Stomach (tissue), 9 donors: ENCODE measurements around the gene SPC24. TPM values are rescaled to one million over a fixed set of nuclear protein-coding genes. Genes with fewer than 3 reads are reported as not detected.

Experiments
- DNase-seq, 2 donors: peaks; one replicate each; pipeline versions ENCODE4 v3.0.0 to v3.0.0-alpha.2; 2013 to 2019
- H3K27ac ChIP-seq, 5 donors: fragments of 200-600 bp in 4 of 5; sonication (generic) in 4 of 5; one replicate each; pipeline ENCODE4 v1.5.1; 2013 to 2019; ENCODE audit warnings: mild to moderate bottlenecking in 1 of 5, moderate library complexity in 1 of 5
- H3K27me3 ChIP-seq, 3 donors: fragments of 200-600 bp; sonication (generic); one replicate each; pipeline ENCODE4 v1.5.1; 2017 to 2019; ENCODE audit warnings: mixed run types in 1 of 3
- H3K36me3 ChIP-seq, 4 donors: fragments of 200-600 bp; sonication (generic); 1 replicate in 3 of 4; 2 replicates in 1 of 4; pipeline ENCODE4 v1.5.1; 2016 to 2019
- H3K4me1 ChIP-seq, 4 donors: fragments of 200-600 bp; sonication (generic); one replicate each; pipeline ENCODE4 v1.5.1; 2016 to 2019
- H3K4me3 ChIP-seq, 4 donors: fragments of 200-600 bp; sonication (generic) in 3 of 4; one replicate each; pipeline ENCODE4 v1.5.1; 2016 to 2019; ENCODE audit warnings: mild to moderate bottlenecking in 1 of 4
- H3K9me3 ChIP-seq, 4 donors: fragments of 200-600 bp; sonication (generic); one replicate each; pipeline ENCODE4 v1.5.1; 2016 to 2019
- CTCF ChIP-seq, 7 experiments: fragments of 450-650 bp in 4 of 7; fragments of 200-600 bp in 3 of 7; sonication (generic) in 3 of 7; IDR thresholded peaks; one replicate each; pipeline ENCODE4 v1.5.1; 2016 to 2019; ENCODE audit warnings: antibody characterized with exemption in 7 of 7, control low read depth in 2 of 7, mild to moderate bottlenecking in 1 of 7
- EP300 ChIP-seq: sonication (generic); formaldehyde crosslinking; IDR thresholded peaks from one replicate; pipeline ENCODE4 v1.6.1; 2017; ENCODE audit warnings: antibody characterized with exemption
- POLR2A ChIP-seq, 4 donors: fragments of 450-650 bp; IDR thresholded peaks; one replicate each; pipeline ENCODE4 v1.6.1; 2016; ENCODE audit warnings: antibody characterized with exemption in 4 of 4, control low read depth in 2 of 4, mild to moderate bottlenecking in 1 of 4, moderate library complexity in 1 of 4
- POLR2AphosphoS5 ChIP-seq, 3 donors: sonication (generic); formaldehyde crosslinking; IDR thresholded peaks; one replicate each; pipeline ENCODE4 v1.6.1; 2016; ENCODE audit warnings: antibody characterized with exemption in 3 of 3
- WGBS, 5 donors: extraction: QIAGEN DNeasy Blood & Tissue Kit in 3 of 5; methylation state at CpG; one replicate each; pipeline versions ENCODE4 v1.1.5 to v1.1.7; 2013 to 2018; 5-methylcytosine and 5-hydroxymethylcytosine counted together
- intact Hi-C: fragments of 100-400 bp; cut with DNase I; formaldehyde crosslinking; loops from one replicate; pipeline ENCODE4 v1.15.1; 2023; ENCODE audit warnings: low total_unique reads
- polyA plus RNA-seq, 3 donors: library from polyadenylated mRNA; stranded (reverse); fragments of 200-250 nt; gene quantifications; one replicate each; pipeline ENCODE4 v1.2.3, GENCODE V29; 2013
- total RNA-seq, 5 donors: library from RNA; depleted of rRNA; stranded (reverse); fragments of >200 nt; gene quantifications; one replicate each; pipeline versions ENCODE4 v1.1.0 to v1.2.3, GENCODE V29; 2014 to 2016
- donor health status: healthy with polysubstance abuse.
- donor health status: Bipolar disorder and iron deficiency.
- donor health status: healthy.

Gene SPC24
- total and polyA plus RNA-seq, 8 donors: 3.7 to 20.4 (median 9.2) TPM; not detected in 2

GRCh38 chr19:11151181-11151580, 4.4 kb downstream of the SPC24 start:
- Histone ChIP-seq H3K27ac (peak overlapping the region; percentile 20 to 88 (median 82)), H3K27me3 (no peaks in the 10 kb centered on the region), H3K4me1 (peaks cover 26 to 62% (median 38%) of the 10 kb centered on the region in 4 donors), H3K9me3 (no peaks in the 10 kb centered on the region), H3K4me3 (no peak overlapping the region), H3K36me3 (no peaks in the 10 kb centered on the region)
- peak in 1 of 2 donors; percentile 79 for DNase-seq
- intact Hi-C loops: no loop called here
- TF ChIP-seq EP300 (no peak), POLR2AphosphoS5 (IDR thresholded peaks at IDR 0.05) (no peak), POLR2A (IDR thresholded peaks at IDR 0.05) (no peak), CTCF (IDR thresholded peaks at IDR 0.05) (no peak)
- WGBS, 5 donors: 56 to 81% (median 77%) methylated on average over 7 of the region's 7 CpGs

- TF ChIP-seq CTCF (IDR thresholded peaks at IDR 0.05) (no peak), POLR2AphosphoS5 (IDR thresholded peaks at IDR 0.05) (no peak), EP300 (no peak), POLR2A (IDR thresholded peaks at IDR 0.05) (no peak)
- no peak overlapping the region for H3K4me3 ChIP-seq
- peaks cover 22 to 45% (median 29%) of the 10 kb centered on the region in 4 donors for H3K4me1 ChIP-seq
- peak overlapping the region in 2 of 5 donors; percentile 19 to 27 for H3K27ac ChIP-seq
- intact Hi-C loops: no loop called here
- no peak for DNase-seq
- no peaks in the 10 kb centered on the region for H3K36me3 ChIP-seq
- no peaks in the 10 kb centered on the region for H3K9me3 ChIP-seq
- 88 to 93% (median 92%) methylated on average over 14 of the region's 14 CpGs for WGBS, 5 donors
- no peaks in the 10 kb centered on the region for H3K27me3 ChIP-seq
These were observed 7.6 kb downstream of the SPC24 start for GRCh38 chr19:11148001-11148400.

- peaks cover 28 to 43% (median 35%) of the 10 kb centered on the region in 4 donors for H3K4me1 ChIP-seq
- intact Hi-C loops: no loop called here
- H3K27me3 ChIP-seq: no peaks in the 10 kb centered on the region
- H3K9me3 ChIP-seq: no peaks in the 10 kb centered on the region
- H3K27ac ChIP-seq: peak overlapping the region in 1 of 5 donors; percentile 93
- DNase-seq: no peak
- H3K36me3 ChIP-seq: no peaks in the 10 kb centered on the region
- WGBS, 5 donors: 95 to 100% (median 98%) methylated on average over 3 of the region's 3 CpGs
- H3K4me3 ChIP-seq: no peak overlapping the region
- TF ChIP-seq EP300 (no peak), POLR2A (IDR thresholded peaks at IDR 0.05) (no peak), POLR2AphosphoS5 (IDR thresholded peaks at IDR 0.05) (no peak), CTCF (IDR thresholded peaks at IDR 0.05) (no peak)
These were observed 10.1 kb downstream of the SPC24 start for GRCh38 chr19:11145536-11145924.

GRCh38 chr19:11142528-11143171, 12.9 kb downstream of the SPC24 start:
- intact Hi-C loops: no loop called here
- H3K4me1 ChIP-seq: peaks cover 57 to 66% (median 62%) of the 10 kb centered on the region in 4 donors
- WGBS, 5 donors: 0 to 11% (median 8%) methylated on average over 2 to 22 of the region's 22 CpGs
- H3K9me3 ChIP-seq: no peaks in the 10 kb centered on the region
- peak; percentile 95 to 96 for DNase-seq
- TF ChIP-seq POLR2AphosphoS5 (IDR thresholded peaks at IDR 0.05) (peak; percentile 55 to 68 (median 56)), EP300 (no peak)
- H3K27me3 ChIP-seq: no peaks in the 10 kb centered on the region
- peak overlapping the region in 2 of 4 donors; percentile 20 to 23 for H3K4me3 ChIP-seq
- no peaks in the 10 kb centered on the region for H3K36me3 ChIP-seq
- H3K27ac ChIP-seq: peak overlapping the region; percentile 86 to 96 (median 93)
